ENCODE measurements around the gene ARID3C.
"Not testable (repeated sequence)": the region's sequence is repeated elsewhere in the genome, so short reads cannot be mapped to it uniquely, and the experiment has no call there.

The ARID3C gene

DNA sequence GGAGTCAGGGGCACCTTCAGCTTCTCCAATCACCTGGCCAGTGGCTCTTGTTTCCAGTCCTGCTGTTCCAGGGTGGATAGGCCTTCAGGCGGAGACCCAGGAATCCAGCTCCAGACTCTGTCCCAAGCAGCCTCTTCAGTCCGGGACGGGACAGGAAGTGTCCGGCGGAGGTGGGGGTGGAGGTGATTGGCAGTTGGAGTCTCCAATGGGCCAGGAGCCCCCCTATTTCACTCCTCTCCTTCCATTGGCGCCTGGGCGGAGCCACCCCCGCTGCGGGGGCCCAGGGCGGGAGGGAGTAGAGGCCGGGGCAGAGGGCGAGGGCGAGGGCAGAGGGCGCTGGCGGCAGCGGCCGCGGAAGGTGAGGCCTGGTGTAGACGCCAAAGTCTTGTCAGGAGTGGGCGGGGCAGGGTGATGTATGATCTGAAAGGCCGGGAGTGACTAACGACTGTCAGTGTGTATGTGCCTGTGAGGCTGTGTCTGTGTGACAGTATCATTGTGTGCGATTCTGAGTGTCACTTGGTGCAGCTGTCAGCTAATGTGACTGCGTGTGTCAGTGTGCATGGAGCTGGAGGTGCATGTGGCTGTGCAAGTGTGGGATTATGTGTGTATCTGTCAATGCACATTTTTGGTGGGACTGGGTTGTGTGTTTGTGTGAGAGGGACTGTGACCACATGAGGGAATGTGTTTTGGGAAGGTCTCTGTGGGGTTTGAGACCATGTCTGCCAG lies 23.2 kb upstream of the ARID3C start, which contains the start of gene IL11RA:
TSS of gene IL11RA (plus strand) at position 310 of the 726 bp plus-strand sequence. CDS start 3,033 bp downstream, outside the sequence.
- no peak for FAIRE-seq

DNA sequence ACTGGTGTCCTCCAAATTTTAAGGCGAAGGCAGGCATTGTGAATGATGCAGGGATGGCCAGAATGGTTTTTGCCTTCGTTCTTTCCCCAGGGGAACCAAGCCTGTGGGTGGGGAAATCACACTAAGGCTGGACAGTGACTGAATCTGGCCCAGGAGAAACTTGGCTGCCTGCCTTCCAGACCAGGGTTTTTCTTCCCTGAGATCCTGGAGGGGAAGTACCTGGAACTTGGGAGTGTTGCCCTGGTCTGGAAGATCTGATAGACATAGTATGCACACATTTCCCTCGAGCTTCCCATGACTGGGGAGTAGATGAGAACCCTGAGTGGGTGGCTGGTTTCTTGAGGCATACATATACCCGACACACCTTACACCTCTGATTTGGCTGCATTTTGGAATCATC lies 22.5 kb upstream of the ARID3C start:
- FAIRE-seq = no peak

DNA sequence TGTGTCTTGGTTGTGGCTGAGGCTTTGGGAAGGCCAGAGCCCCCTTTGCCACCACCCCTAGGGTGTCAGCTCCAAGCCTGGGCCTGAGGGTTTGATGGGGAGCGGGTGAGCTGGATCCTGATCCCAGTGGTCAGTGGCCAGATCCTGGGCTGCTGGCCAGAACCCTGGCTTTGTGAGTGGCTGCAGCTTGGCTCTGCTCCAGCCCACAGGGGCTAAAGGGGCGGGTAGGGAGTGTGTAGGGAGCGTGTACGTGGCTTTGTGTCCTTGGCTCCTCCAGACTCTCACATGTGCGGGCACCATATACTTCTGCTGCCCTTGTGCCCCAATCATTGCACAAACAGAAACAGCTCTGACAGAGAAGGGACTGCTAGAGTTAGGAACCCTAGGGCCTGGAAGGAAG lies 21.9 kb upstream of the ARID3C start:
- no peak for FAIRE-seq

DNA sequence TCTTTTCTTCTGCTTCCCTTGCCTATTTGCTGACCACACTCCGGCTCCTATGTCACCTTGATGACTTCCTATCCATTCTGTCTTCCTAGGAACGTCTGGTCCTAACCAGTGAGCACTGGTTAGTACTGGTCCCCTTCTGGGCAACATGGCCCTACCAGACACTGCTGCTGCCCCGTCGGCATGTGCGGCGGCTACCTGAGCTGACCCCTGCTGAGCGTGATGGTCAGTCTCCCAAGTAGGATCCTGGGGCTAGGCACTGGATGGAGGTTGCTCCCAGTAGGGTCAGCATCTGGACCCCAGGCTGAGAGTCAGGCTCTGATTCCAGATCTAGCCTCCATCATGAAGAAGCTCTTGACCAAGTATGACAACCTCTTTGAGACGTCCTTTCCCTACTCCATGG lies 19.8 kb upstream of the ARID3C start:
- no peak for FAIRE-seq

DNA sequence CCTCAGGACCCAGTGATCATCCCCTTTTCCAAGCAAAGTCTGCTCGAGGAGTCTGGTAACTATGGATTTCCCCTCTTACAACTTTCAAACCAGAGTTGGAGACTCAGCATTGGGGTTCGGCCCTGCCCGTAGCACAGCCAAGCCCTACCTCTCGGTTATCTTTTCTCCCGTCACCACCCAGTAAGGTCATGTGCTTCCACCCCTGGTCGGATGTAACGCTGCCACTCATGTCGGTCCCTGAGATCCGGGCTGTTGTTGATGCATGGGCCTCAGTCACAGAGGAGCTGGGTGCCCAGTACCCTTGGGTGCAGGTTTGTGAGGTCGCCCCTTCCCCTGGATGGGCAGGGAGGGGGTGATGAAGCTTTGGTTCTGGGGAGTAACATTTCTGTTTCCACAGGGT lies 18.8 kb upstream of the ARID3C start:
- no peak for FAIRE-seq

DNA sequence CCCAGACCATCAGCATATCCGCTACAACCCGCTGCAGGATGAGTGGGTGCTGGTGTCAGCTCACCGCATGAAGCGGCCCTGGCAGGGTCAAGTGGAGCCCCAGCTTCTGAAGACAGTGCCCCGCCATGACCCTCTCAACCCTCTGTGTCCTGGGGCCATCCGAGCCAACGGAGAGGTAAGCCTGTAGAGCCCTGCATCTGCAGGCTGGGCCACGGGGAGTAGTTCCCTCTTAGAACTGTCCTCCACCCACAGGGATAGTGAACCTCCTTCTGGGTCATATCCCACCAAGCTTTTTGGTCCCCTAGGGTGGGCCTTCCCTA lies 18.2 kb upstream of the ARID3C start:
- no peak for FAIRE-seq

DNA sequence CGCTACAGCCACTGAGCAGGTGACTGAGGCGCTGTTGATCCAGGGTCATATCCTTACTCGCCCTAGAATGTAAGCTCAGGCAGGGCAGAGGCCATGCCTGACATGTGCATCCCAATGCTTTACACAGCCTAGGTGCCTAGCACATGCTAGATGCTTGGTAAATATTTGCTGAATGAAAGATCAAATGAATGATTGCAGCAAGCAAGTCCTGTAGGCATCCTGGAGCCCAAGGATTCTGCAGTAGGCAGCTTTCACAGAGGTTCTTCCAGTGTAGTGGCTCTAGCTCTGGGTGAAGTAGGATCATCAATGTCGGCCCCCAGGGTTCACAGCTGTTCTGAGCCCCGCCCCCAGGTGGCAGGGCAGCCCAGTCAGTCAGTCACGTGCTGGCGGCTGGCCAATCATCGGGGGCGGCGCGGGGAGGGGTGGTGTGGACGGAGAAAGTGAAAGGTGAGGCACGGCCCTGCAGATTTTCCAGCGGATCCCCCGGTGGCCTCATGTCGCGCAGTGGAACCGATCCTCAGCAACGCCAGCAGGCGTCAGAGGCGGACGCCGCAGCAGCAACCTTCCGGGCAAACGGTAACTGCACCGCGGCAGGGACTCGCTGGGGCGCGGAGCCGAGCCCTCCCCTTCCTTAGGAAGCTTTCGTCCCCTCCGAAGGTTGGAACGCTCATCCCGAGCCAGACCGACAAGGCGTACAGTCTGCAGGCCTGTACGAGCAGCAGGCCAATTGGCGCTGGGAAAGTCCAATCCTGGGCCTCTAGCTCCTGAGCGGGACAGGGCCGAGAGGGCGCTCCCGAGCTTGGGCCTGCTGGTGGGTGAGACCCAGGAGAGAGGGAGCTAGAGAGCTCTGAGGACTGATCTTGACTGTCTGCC lies 17.6 kb upstream of the ARID3C start, which contains the start of gene GALT:
TSS of gene GALT (plus strand) at position 465 of the 873 bp plus-strand sequence. CDS start at position 495, 30 bp downstream.
- peak; percentile 24 for FAIRE-seq

DNA sequence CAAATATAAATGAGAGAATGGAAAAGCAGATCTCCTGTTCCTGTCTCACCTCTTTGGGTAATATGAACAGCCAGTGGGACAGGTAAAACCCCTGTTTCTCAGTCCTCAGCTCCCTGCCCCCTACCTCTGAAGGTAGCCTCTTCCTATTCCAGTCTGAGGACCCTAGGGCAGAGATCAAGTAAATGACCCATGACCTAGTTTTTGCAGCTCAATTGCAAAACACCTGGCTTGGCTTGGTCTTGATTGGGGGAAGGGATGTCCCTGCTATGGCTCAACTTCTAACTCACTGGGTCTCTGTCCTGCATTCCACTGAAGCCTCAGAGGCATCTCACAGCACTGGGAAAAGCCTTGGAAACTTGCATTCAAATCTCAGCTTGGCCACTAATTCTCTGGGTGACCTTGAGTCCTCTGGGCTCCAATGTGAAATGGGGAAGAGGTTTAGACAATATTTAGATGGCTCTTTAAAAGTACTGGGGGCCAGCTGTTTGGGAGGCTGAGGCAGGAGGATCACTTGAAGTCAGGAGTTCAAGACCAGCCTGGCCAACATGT lies 16.0 kb upstream of the ARID3C start:
- no peak for FAIRE-seq

DNA sequence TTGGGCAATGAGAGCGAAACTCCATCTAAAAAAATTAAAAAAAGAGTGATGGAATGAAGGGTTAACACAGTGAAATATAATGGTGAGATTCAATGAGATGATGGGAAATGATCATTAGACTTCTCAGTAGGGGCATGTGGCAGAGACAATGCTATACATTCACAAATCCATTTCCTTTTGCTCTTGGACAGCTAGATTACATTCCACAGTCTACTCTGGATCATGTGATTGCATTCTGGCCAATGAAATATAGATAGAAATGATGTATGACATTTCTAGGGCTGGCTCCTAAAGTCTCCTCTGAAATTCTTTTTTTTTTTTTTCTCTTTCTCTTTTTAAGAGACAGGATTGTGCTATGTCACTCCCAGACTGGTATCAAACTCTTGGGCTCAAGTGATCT lies 13.8 kb upstream of the ARID3C start:
- FAIRE-seq = no peak

DNA sequence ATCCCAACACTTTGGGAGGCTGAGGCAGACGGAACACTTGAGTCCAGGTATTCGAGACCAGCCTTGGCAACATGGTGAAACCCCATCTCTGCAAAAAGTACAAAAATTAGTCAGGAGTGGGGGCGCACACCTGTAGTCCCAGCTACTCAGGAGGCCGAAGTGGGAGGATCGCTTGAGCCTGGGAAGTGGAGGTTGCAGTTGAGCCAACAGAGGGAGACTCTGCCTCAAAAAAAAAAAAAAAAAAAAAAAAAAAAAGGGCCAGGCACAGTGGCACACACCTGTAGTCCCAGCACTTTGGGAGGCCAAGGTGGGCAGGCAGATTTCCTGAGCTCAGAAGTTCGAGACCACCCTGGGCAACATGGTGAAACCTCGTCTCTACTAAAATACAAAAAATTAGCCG lies 10.5 kb upstream of the ARID3C start:
- FAIRE-seq = not testable (repeated sequence)

DNA sequence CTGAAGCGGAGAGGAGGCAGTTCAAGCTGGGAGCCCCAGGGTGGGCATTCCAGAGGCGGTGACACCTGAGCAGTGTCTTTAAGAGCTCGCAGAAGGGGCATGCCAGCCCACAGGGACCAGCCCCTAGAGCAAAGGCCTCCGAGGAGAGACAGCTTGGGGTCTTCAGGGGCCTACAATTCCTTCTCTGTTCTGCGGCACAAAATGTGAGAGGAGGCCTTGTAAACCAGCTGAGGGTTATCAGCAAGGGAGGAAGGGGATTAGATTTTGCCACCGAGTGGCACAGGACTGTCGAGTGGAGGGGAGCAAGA lies 9.2 kb upstream of the ARID3C start:
- no peak for FAIRE-seq

DNA sequence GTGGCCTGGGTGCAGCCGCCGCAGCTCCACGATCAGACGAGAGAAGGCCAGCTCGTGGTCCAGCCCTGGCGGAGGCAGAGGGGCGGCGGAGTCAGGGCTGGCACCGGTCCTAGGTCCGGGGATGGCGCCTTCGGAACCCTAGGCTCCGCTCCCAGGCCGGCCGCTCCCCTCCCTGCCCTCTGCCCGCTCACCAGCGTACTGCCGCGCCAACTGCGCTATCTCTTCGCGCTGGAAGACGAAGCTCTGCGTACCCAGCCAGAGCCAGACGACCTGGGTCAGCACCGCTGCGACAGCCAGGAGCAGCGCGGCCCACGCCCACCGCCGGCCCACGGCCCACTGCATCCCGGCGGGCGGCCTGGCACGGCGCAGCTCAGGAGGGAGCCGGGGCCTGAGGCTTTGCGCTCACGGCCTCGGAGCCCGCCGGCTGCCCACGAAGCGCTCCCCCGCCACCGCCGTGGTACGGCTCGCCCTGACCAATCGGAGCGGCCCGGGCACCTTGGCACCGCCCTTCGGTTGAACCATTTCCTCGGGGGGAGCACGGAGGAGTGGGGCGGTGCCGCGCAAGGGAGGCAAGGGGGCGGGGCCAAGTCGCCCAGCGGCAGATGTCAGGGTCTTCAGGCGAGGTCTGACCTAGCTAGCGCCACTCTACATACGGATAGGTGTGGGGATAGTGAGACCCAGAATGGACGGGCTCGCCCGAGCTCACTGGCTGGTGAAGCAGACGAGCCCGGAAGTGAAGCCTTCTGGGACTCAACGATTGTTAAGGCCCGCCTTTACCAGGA lies 8.7 kb upstream of the ARID3C start, which contains the start of gene SIGMAR1:
TSS of gene SIGMAR1 (minus strand) at position 432 of the 782 bp plus-strand sequence. CDS start at position 342, 90 bp downstream.
- FAIRE-seq = no peak

DNA sequence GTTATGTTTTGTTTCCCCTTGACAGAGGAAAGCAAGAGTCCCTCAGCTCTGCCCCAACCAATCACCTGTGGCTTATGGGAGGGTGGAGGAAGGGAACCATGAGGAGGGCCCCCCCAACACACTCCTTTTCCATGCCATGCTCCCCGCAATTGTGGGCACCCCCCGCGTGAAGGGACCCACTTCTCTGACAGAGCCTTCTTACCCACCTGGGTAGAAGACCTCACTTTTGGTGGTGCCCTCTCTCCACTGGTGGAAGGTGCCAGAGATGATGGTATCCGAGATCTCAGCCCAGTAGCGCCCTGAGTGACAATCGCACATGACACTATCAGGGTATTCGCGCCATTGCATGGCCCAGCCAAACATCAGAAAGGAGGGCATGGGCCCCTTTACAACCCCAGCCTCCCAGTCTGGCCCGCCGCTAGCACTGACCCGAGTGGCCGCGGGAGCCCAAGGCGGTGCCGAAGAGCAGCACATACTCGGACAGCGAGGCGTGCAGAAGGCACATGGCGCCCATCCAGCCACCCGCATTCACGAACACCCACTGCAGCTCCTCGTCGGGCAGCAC lies 8.0 kb upstream of the ARID3C start:
- no peak for FAIRE-seq

DNA sequence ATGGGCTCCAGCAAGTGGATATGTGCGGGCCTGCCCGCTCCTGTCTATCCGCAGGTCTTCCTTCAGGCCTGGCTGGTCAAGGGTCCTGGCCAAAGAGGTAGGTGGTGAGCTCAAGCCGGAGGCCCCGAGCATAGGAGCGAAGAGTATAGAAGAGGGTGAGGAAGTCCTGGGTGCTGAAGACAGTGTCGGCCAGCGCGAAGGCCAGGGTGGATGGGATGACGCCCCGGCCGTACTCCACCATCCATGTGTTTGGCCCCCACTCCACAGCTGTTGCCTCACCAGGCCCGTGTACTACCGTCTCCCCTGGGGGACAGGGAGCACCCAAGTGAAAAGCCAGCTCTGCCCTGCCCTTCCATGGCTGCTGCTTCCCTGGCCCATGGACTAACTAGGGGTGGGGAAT lies 6.7 kb upstream of the ARID3C start:
- FAIRE-seq = no peak

DNA sequence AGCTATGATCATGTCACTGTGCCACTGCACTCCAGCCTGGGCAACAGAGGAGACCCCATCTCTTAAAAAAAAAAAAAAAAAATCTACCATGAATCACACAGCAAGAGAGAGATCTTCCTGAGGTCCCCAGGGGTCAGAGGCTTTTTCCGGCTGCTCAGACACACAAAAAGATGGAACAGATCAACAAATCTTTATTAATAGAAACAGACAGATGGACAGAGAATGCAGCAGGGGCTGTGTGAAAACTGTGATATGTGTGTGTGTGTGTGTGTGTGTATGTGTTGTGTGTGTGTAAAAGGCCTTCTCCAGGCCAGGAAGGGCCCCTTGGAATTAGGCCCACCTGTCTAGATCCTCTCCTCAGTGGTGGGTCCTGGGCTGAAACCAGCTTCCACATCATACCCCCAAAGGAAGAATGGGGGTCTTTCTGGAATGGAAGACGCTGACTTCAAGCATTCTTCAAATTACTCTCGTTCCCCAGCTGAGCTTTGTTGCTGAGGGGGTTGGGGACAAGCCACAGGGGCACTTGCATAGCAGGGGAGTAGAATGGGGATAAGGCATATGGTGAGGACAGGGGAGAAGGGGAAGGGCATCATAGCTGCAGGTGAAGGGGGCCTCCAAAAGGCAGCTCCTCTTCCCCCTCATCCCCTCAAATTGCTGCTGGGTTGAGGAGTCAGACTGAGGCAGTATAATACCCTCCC lies 5.8 kb upstream of the ARID3C start:
- no peak for FAIRE-seq

DNA sequence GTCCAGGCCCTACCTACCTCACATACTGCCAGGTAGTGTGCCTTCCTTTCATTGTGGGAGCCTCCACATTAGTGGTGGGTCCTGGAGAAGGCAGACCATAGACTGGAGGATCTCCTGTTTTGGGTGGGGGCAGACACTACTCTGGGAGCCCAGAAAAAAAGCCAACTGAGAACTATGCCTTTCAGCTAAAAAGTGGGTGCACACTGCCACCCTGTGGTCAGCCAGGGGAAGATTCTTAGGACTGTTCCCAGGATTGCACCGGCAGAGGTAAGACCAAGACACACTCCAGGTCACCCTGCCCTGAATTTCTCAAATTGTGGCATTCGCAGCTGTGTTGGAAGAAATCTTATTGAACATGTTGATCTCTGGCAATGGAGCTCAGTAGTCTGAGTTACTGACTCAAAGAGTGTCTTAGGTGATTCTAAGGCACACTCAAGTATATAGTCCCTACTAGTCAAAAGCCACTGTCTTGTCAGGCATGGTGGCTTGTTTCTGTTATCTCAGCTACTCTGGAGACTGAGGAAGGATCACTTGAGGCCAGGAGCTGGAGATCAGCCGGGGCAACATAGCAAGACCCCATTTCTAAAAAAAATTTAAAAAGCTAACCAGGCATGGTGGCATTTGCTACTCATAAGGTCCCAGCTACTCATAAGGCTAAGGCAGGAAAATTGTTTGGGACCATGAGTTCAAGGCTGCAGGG lies 5.1 kb upstream of the ARID3C start:
- FAIRE-seq = no peak

DNA sequence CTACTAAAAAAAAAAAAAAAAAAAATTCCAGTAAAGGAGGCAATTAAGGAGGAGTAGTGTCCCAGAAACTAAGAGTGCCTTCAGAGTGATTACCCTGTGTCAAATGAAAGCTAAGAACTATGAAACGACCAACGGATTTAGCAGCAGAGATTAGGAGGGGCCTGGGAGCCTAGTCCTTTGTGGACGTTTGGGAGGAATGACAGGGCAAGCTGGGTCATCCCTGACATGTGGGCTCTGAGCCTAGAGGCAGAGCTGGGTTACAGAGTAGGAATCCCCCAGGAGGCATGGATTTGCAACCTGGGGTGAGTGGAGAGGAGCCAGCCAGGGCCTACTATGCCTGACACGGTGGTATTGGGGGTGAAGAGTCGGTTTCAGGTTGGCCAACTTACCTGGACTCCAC lies 4.3 kb upstream of the ARID3C start:
- FAIRE-seq = no peak

DNA sequence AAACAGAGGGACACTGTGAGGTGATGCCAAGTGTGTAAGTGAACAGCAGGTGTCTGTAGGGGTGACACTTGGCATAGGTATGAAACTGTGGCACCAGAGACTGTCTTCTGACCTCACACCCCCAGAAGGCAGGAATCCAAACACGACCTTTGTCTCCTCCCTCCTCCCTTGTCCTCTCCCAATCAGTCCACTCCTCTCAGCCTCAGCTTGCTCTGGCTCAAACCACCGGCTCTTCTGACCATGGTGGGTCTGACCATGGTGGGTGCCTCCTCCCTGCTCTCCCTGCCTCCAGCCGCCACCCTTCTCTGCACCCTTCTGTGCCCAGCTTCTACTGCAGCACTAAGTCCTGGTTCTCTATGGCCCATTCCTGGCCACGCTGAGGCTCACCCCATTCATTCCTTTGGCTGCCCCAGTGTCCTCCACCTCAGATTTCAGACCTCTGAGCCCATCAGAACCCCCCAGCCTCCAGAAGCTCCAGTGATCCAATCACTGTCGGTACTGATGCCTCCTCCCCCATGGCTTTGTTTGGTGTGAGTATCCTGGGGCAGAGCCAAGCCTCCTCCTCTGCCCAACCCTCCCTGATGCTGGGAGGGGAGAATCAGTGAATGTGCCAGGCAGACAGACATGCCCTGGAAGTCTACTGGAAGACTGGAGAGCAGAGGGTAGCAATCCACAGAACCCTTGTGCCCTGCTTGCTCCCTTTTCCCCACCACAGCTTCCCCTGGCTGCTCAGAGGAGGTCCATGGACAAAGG lies 1.7 kb upstream of the ARID3C start:
- FAIRE-seq = no peak

DNA sequence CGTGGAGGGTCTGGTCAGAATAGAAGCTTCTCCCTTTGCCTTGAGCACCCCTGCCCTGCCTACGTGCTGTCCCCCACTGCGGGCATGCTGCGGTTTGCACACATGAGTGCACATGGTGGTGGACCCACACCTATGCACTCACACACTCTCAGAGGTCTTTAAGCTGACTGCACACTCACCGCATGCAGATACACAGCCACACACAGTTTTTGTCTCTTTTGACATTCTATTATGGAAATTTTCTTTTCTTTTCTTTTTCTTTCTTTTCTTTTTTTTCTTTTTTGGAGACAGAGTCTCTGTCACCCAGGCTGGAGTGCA lies 584 bp upstream of the ARID3C start:
- no peak for FAIRE-seq

DNA sequence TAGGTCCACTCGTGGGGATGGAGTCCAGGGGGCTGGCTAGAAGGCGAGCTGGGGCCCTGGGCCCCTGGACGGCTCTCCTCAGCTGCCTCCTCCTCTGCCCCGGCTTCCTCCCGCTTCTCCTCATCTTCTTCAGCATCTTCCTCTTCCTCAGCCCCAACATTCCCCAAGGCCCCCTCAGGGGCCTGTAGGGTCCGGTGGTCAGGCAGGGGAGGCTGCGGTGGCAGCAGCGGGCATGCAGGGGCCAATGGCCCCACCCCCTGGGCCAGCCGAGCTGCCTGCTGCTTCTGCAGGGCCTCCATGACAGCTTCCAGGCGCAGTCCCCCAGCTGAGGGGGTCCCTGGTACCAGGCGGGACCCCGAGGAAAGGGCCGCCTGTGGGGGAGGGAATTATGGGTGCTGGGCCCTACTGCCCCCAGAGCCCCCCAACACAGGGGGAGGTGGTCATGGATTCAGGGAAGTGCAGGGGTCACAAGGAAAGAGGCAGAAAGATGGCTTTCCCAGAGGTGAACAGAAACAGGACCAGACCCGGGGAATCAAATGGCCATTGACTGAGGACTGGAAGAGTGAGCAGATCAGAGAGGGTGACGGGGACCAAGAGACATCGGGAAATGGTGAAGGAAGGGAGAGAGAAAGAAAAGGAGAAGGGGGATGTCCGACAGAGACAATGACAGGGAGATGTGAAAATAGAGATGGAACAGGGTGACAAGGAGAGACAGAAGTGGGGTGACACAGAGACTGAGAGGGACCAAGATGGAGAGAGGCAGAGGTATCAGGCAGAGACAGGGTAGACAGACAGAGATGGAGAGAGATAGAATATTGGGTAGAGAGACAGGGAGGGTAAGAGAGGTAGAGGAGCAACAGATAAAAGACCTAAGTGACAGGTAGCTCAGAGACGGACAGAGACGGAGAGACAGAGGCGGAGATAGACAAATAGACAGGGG lies 880 bp downstream of the ARID3C start:
- no peak for FAIRE-seq
